Activated naive CD8-positive, alpha-beta T cell treated with anti-CD3 and anti-CD28 coated beads for 36 hours (primary cell): ENCODE results near the gene STK32A. TPM values are rescaled to one million over a fixed set of nuclear protein-coding genes. Genes with fewer than 3 reads are reported as not detected.
"Not testable (repeated sequence)": the region's sequence is repeated elsewhere in the genome, so short reads cannot be mapped to it uniquely, and the experiment has no call there.

ENCODE experiments used
- DNase-seq: peaks from one replicate; pipeline ENCODE4 v3.0.0; 2021
- H3K27ac Mint-ChIP-seq: one replicate; pipeline ENCODE4 v1.8.0; 2022; ENCODE audit warnings: mild to moderate bottlenecking, moderate library complexity, mixed read lengths
- H3K27me3 Mint-ChIP-seq: one replicate; pipeline ENCODE4 v1.8.0; 2022; ENCODE audit warnings: mild to moderate bottlenecking, mixed read lengths
- H3K36me3 Mint-ChIP-seq: one replicate; pipeline ENCODE4 v1.8.0; 2021; ENCODE audit warnings: mild to moderate bottlenecking, mixed read lengths
- H3K4me1 Mint-ChIP-seq: one replicate; pipeline ENCODE4 v1.8.0; 2021; ENCODE audit warnings: mixed read lengths
- H3K4me3 Mint-ChIP-seq: one replicate; pipeline ENCODE4 v1.8.0; 2022; ENCODE audit warnings: mild to moderate bottlenecking, moderate library complexity, mixed read lengths
- H3K9me3 Mint-ChIP-seq: one replicate; pipeline ENCODE4 v1.8.0; 2022; ENCODE audit warnings: mixed read lengths
- total RNA-seq, 2 experiments: library from RNA; stranded (reverse); gene quantifications; one replicate each; pipeline ENCODE4 v1.2.3, GENCODE V29; 2021

STK32A gene
- total RNA-seq, 2 experiments from 2014 or later, result not detected

GRCh38 chr5:147348451-147348850, 113.6 kb downstream of the STK32A start:
- Mint-ChIP-seq H3K9me3 (no peaks in the 10 kb centered on the region), H3K27me3 (peaks cover 6% of the 10 kb centered on the region)

DNA sequence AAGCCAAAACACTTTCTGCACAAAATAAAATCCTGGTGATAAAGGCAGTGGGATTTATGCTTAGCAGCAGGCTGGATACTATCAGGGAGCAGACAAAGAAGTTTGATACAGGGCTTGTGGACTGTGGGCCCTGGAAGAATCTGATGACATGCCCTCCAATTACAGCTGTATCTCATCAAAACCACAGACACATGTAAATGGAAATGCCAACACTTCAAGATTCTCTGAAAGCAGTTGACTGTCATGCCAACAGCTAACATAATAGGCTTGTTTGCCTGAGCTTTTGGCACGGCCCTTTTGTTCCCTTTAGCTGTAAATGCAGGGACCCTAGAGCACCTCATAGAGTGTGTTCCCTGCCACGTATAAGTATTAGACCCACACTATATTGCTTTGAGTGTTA, 114.4 kb downstream of the STK32A start:
- Mint-ChIP-seq H3K27ac (no peak overlapping the region), H3K9me3 (no peaks in the 10 kb centered on the region), H3K4me1 (no peaks in the 10 kb centered on the region), H3K4me3 (no peak overlapping the region), H3K36me3 (no peaks in the 10 kb centered on the region), H3K27me3 (peaks cover 9% of the 10 kb centered on the region)
- DNase-seq, result no peak

More at GRCh38 chr5:147348451-147348850, 113.6 kb downstream of the STK32A start:
- no peaks in the 10 kb centered on the region for H3K4me1 Mint-ChIP-seq
- H3K4me3 Mint-ChIP-seq, result no peak overlapping the region
- no peak for DNase-seq
- no peaks in the 10 kb centered on the region for H3K36me3 Mint-ChIP-seq
- no peak overlapping the region for H3K27ac Mint-ChIP-seq

DNA sequence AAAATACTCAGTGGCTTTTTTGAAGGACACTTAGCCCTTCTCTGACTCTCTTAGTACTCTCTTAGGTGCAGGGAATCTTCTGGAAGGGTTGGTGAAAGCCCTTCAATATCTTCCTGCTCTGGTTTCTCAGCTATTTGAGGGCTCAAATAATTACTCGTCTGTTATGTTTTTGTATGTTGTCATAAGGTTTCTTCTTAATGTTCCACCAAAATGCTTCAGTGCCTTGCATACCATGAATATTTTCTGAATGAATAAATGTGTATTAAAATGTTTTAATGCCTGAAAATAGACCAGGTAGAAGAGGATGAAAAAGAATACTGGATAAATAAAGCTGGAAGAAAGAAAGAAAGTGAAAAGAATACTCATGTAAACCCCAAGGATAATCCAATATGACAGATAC, 124.3 kb downstream of the STK32A start:
- Mint-ChIP-seq H3K27ac (no peak overlapping the region), H3K27me3 (no peaks in the 10 kb centered on the region), H3K36me3 (no peaks in the 10 kb centered on the region), H3K4me1 (no peaks in the 10 kb centered on the region), H3K9me3 (peaks cover 1% of the 10 kb centered on the region), H3K4me3 (no peak overlapping the region)
- DNase-seq, result no peak

DNA sequence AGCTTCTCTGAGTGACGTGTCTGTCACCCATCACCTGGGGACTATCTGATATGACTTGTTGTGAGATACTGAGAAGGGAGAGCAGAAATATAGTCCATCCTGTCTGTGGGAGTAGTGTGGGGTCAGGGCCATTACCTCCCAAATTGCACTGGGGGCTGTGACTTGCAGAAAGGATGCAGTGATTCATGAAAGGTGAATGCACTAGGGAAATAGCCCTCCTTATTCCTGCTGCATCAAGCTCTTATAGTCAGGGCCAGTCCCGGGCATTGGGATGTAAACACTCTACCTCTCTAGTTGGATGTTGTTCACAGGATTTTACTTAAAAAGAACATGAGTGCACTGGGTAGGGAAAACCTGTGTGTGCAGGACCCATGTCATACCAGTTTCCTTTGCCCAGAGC, 124.8 kb downstream of the STK32A start:
- Mint-ChIP-seq H3K4me1 (no peaks in the 10 kb centered on the region), H3K4me3 (no peak overlapping the region), H3K27me3 (no peaks in the 10 kb centered on the region), H3K27ac (no peak overlapping the region), H3K9me3 (peaks cover 1% of the 10 kb centered on the region), H3K36me3 (no peaks in the 10 kb centered on the region)
- no peak for DNase-seq

- no peaks in the 10 kb centered on the region for H3K36me3 Mint-ChIP-seq
- H3K27me3 Mint-ChIP-seq, result no peaks in the 10 kb centered on the region
- H3K27ac Mint-ChIP-seq, result no peak overlapping the region
- no peak for DNase-seq
- H3K4me3 Mint-ChIP-seq, result no peak overlapping the region
- no peaks in the 10 kb centered on the region for H3K4me1 Mint-ChIP-seq
- H3K9me3 Mint-ChIP-seq, result peaks cover 1% of the 10 kb centered on the region
Measured at GRCh38 chr5:147360816-147361215, 126.0 kb downstream of the STK32A start.

GRCh38 chr5:147361441-147362175, 126.8 kb downstream of the STK32A start:
- H3K27ac Mint-ChIP-seq, result no peak overlapping the region
- DNase-seq, result no peak
- peaks cover 1% of the 10 kb centered on the region for H3K9me3 Mint-ChIP-seq
- no peaks in the 10 kb centered on the region for H3K27me3 Mint-ChIP-seq
- H3K4me3 Mint-ChIP-seq, result no peak overlapping the region
- no peaks in the 10 kb centered on the region for H3K36me3 Mint-ChIP-seq
- H3K4me1 Mint-ChIP-seq, result no peaks in the 10 kb centered on the region

DNA sequence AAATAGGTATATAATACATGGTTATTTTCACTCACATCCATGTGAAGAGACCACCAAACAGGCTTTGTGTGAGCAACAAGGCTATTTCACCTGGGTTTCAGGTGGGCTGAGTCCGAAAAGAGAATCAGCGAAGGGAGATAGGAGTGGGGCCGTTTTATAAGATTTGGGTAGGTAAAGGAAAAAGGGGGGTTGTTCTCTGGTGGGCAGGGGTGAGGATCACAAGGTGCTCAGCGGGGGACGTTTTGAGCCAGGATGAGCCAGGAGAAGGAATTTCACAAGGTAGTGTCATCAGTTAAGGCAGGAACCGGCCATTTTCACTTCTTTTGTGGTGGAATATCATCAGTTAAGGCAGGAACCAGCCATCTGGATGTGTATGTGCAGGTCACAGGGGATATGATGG, 132.6 kb downstream of the STK32A start:
- H3K27ac Mint-ChIP-seq, DNase-seq: not testable (repeated sequence)

GRCh38 chr5:147369742-147370374, 135.0 kb downstream of the STK32A start:
- no peak for DNase-seq
- no peak overlapping the region for H3K4me3 Mint-ChIP-seq
- H3K27me3 Mint-ChIP-seq, result no peaks in the 10 kb centered on the region
- H3K9me3 Mint-ChIP-seq, result peaks cover under 1% of the 10 kb centered on the region
- no peak overlapping the region for H3K27ac Mint-ChIP-seq
- no peaks in the 10 kb centered on the region for H3K4me1 Mint-ChIP-seq
- no peaks in the 10 kb centered on the region for H3K36me3 Mint-ChIP-seq

More for the DNA sequence above, 132.6 kb downstream of the STK32A start:
- not testable (repeated sequence) for H3K27me3 Mint-ChIP-seq, H3K4me3 Mint-ChIP-seq, H3K9me3 Mint-ChIP-seq, H3K36me3 Mint-ChIP-seq, H3K4me1 Mint-ChIP-seq

GRCh38 chr5:147371290-147371689, 136.5 kb downstream of the STK32A start:
- Mint-ChIP-seq H3K4me1 (no peaks in the 10 kb centered on the region), H3K4me3 (no peak overlapping the region), H3K27ac (no peak overlapping the region), H3K27me3 (no peaks in the 10 kb centered on the region), H3K9me3 (no peaks in the 10 kb centered on the region), H3K36me3 (no peaks in the 10 kb centered on the region)
- DNase-seq, result no peak

- no peaks in the 10 kb centered on the region for H3K27me3 Mint-ChIP-seq
- H3K4me1 Mint-ChIP-seq, result no peaks in the 10 kb centered on the region
- H3K4me3 Mint-ChIP-seq, result no peak overlapping the region
- DNase-seq, result no peak
- H3K27ac Mint-ChIP-seq, result no peak overlapping the region
- no peaks in the 10 kb centered on the region for H3K36me3 Mint-ChIP-seq
- H3K9me3 Mint-ChIP-seq, result no peaks in the 10 kb centered on the region
Measured at GRCh38 chr5:147372191-147372590, 137.4 kb downstream of the STK32A start.

GRCh38 chr5:147373328-147373727, 138.5 kb downstream of the STK32A start:
- Mint-ChIP-seq H3K9me3 (peaks cover under 1% of the 10 kb centered on the region), H3K4me3 (no peak overlapping the region), H3K27ac (no peak overlapping the region), H3K27me3 (no peaks in the 10 kb centered on the region), H3K4me1 (no peaks in the 10 kb centered on the region), H3K36me3 (no peaks in the 10 kb centered on the region)
- DNase-seq, result no peak

GRCh38 chr5:147375151-147375550, 140.3 kb downstream of the STK32A start:
- no peaks in the 10 kb centered on the region for H3K36me3 Mint-ChIP-seq
- H3K4me1 Mint-ChIP-seq, result no peaks in the 10 kb centered on the region
- H3K9me3 Mint-ChIP-seq, result peaks cover 3% of the 10 kb centered on the region
- peaks cover 7% of the 10 kb centered on the region for H3K27me3 Mint-ChIP-seq
- H3K27ac Mint-ChIP-seq, result no peak overlapping the region
- no peak overlapping the region for H3K4me3 Mint-ChIP-seq
- no peak for DNase-seq

- Mint-ChIP-seq H3K4me3 (no peak overlapping the region), H3K27me3 (peaks cover 7% of the 10 kb centered on the region), H3K4me1 (no peaks in the 10 kb centered on the region), H3K9me3 (peaks cover 3% of the 10 kb centered on the region), H3K36me3 (no peaks in the 10 kb centered on the region), H3K27ac (no peak overlapping the region)
- no peak for DNase-seq
Measured at GRCh38 chr5:147377682-147378081, 142.9 kb downstream of the STK32A start.

DNA sequence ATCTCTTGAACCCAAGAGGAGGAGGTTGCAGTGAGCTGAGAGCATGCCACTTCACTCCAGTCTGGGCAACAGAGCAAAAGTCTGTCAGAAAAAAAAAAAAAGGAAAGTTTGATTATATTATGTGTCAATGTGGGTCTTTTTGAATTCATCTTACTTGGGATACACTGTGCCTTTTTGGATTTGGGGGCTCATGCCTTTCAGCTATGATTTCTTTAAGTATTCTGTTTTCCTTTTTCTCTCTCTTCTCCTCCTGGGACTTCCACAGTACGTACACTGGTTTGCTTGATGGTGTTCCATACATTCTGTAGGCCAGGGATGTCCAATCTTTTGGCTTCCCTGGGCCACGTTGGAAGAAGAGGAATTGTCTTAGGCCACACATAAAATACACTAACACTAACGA, 146.7 kb downstream of the STK32A start:
- Mint-ChIP-seq H3K4me1 (no peaks in the 10 kb centered on the region), H3K4me3 (no peak overlapping the region), H3K27ac (no peak overlapping the region), H3K27me3 (peaks cover 10% of the 10 kb centered on the region), H3K9me3 (peaks cover 3% of the 10 kb centered on the region), H3K36me3 (no peaks in the 10 kb centered on the region)
- DNase-seq, result no peak

DNA sequence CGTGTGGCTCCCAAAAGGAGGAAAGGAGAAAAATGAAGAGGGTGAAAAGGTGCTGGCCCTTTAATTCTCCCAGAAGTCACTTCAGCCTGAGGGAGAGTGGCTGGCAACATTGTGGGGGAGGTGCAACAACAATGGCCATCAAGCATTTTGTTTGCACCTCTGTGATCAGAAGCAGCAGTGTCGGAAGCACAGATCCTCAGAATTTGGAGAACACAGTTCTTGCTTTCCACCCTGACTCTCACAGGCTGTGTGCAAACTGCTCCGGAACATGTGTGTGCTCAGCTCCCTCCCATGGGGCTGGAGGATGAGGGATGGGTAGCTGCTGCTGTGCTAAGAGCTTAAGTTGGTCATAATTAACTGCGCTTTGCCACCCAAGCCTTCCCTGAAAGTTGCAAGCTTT, 147.9 kb downstream of the STK32A start:
- DNase-seq, result no peak
- Mint-ChIP-seq H3K4me3 (no peak overlapping the region), H3K4me1 (no peaks in the 10 kb centered on the region)

More for the DNA sequence above, 147.9 kb downstream of the STK32A start:
- H3K27ac Mint-ChIP-seq, result no peak overlapping the region
- H3K9me3 Mint-ChIP-seq, result peaks cover 3% of the 10 kb centered on the region
- no peaks in the 10 kb centered on the region for H3K36me3 Mint-ChIP-seq
- H3K27me3 Mint-ChIP-seq, result peaks cover 10% of the 10 kb centered on the region
